Endothelial cell of umbilical vein (primary cell): Measurements from ENCODE around the gene BEX3. TPM values are rescaled to one million over a fixed set of nuclear protein-coding genes. Genes with fewer than 3 reads are reported as not detected.

ENCODE experiments used
- BruUV-seq: library from RNA; stranded (reverse); fragments of 400-500 nt; replicated peaks from 2 replicates; lab custom pipeline; 2021; lab: Mats Ljungman, UMichigan
- CTCF ChIA-PET: fragments of 300-600, 350-600 bp; sonication (Branson Sonifier 250); formaldehyde crosslinking; loops from one replicate; lab custom pipeline; 2021; ENCODE audit warnings: antibody characterized with exemption, inconsistent platforms; lab: Charles Lee
- POLR2A ChIA-PET: fragments of 300-600, 350-600 bp; sonication (Branson Sonifier 250); formaldehyde crosslinking; loops from one replicate; lab custom pipeline; 2021; ENCODE audit warnings: antibody characterized with exemption, inconsistent platforms; lab: Charles Lee
- DNase-seq: peaks from one replicate; pipeline ENCODE4 v3.0.0-alpha.2; 2011; ENCODE audit warnings: low read depth, low spot score
- FAIRE-seq: peaks from 2 replicates; lab custom pipeline; 2011; peaks lifted over from hg19 to GRCh38; lab: Jason Lieb, UNC
- H2AFZ ChIP-seq: 2 replicates; pipeline ENCODE4 v1.6.0; 2012; ENCODE audit warnings: low read depth, low read length, control low read depth, inconsistent platforms
- H3K27ac ChIP-seq: 2 replicates; pipeline ENCODE4 v1.5.1; 2011; ENCODE audit warnings: low read depth, mild to moderate bottlenecking, control low read depth, low read length, moderate library complexity; ENCODE audit not compliant: insufficient read depth
- H3K27me3 ChIP-seq, 2 experiments: 2 replicates each; pipeline versions ENCODE4 v1.6.0 to v1.6.1; 2011; ENCODE audit warnings: low read length in 2 of 2, mixed read lengths in 1 of 2; ENCODE audit not compliant: control insufficient read depth in 2 of 2, insufficient read depth in 2 of 2
- H3K36me3 ChIP-seq, 2 experiments: 2 replicates in 1 of 2; 3 replicates in 1 of 2; pipeline ENCODE4 v1.5.1; 2011; ENCODE audit warnings: low read length in 2 of 2, mild to moderate bottlenecking in 1 of 2, moderate library complexity in 1 of 2; ENCODE audit not compliant: control insufficient read depth in 2 of 2, insufficient read depth in 2 of 2; ENCODE audit errors: extremely low read depth in 1 of 2
- H3K4me1 ChIP-seq: 3 replicates; pipeline ENCODE4 v1.5.1; 2011; ENCODE audit warnings: mild to moderate bottlenecking, low read length; ENCODE audit not compliant: control insufficient read depth, insufficient read depth; ENCODE audit errors: extremely low read depth
- H3K4me2 ChIP-seq: 2 replicates; pipeline ENCODE4 v1.6.1; 2011; ENCODE audit warnings: low read length, control low read depth, mixed read lengths; ENCODE audit not compliant: insufficient read depth
- H3K4me3 ChIP-seq, 3 experiments: fragments of 200-600 bp in 1 of 3; sonication (generic), shearing (Covaris generic) in 1 of 3; replicated peaks in 1 of 3; 2 replicates each; pipeline ENCODE4 v1.5.1; 2011 to 2016; ENCODE audit warnings: control low read depth in 3 of 3, low read length in 3 of 3, mild to moderate bottlenecking in 2 of 3, inconsistent platforms in 1 of 3, low read depth in 1 of 3, moderate library complexity in 1 of 3; ENCODE audit not compliant: insufficient read depth in 1 of 3
- H3K79me2 ChIP-seq: 2 replicates; pipeline ENCODE4 v1.6.0; 2012; ENCODE audit warnings: low read length, inconsistent platforms; ENCODE audit not compliant: control insufficient read depth, insufficient read depth
- H3K9ac ChIP-seq: replicated peaks from 2 replicates; pipeline ENCODE3; 2011; ENCODE audit warnings: low read length, control low read depth; ENCODE audit not compliant: insufficient read depth; ENCODE audit errors: extremely low read depth
- H3K9me1 ChIP-seq: replicated peaks from 3 replicates; pipeline ENCODE4 v1.6.0; 2011; ENCODE audit warnings: mild to moderate bottlenecking, low read length; ENCODE audit not compliant: control insufficient read depth, insufficient read depth; ENCODE audit errors: extremely low read depth
- H3K9me3 ChIP-seq: replicated peaks from 2 replicates; pipeline ENCODE4 v1.5.1; 2012; ENCODE audit warnings: low read length, inconsistent platforms; ENCODE audit not compliant: control insufficient read depth, insufficient read depth
- H4K20me1 ChIP-seq: replicated peaks from 2 replicates; pipeline ENCODE3; 2011; ENCODE audit warnings: mild to moderate bottlenecking, low read length; ENCODE audit not compliant: control insufficient read depth, insufficient read depth; ENCODE audit errors: extremely low read depth
- EZH2 ChIP-seq: IDR thresholded peaks from 2 replicates; pipeline ENCODE4 v1.6.1; 2012; ENCODE audit warnings: borderline replicate concordance, low read depth, mild to moderate bottlenecking, moderate library complexity, low read length, inconsistent platforms; ENCODE audit not compliant: severe bottlenecking
- FOS ChIP-seq: IDR thresholded peaks from 2 replicates; pipeline ENCODE4 v1.6.1; 2011; ENCODE audit warnings: mild to moderate bottlenecking, low read length, moderate library complexity, borderline replicate concordance; ENCODE audit not compliant: insufficient read depth
- GATA2 ChIP-seq: IDR thresholded peaks from 2 replicates; pipeline ENCODE4 v1.7.0; 2011; ENCODE audit warnings: low read depth, mild to moderate bottlenecking, moderate library complexity, mixed read lengths, low read length; ENCODE audit not compliant: insufficient read length, insufficient read depth
- JUN ChIP-seq: IDR thresholded peaks from 2 replicates; pipeline ENCODE4 v1.6.1; 2011; ENCODE audit warnings: borderline replicate concordance, low read depth; ENCODE audit not compliant: insufficient read length, insufficient read depth
- MYC ChIP-seq: IDR thresholded peaks from one replicate; pipeline ENCODE4 v1.6.1; 2011; ENCODE audit warnings: mild to moderate bottlenecking, low read depth, low read length
- POLR2A ChIP-seq: IDR thresholded peaks from 2 replicates; pipeline ENCODE4 v1.6.1; 2012; ENCODE audit warnings: low read depth, mild to moderate bottlenecking, control low read depth, low read length
- POLR2AphosphoS5 ChIP-seq: IDR thresholded peaks from 2 replicates; pipeline ENCODE4 v1.6.1; 2012; ENCODE audit warnings: low read depth, mild to moderate bottlenecking, control low read depth, low read length, moderate library complexity; ENCODE audit not compliant: insufficient read depth
- dilution Hi-C: fragments of 300-500 bp; cut with MboI; formaldehyde crosslinking; loops from one replicate; pipeline ENCODE4 v1.15.0; 2019; ENCODE audit warnings: low sequenced_read_pairs; ENCODE audit not compliant: extremely low pct_ligation_motif_present
- intact Hi-C: fragments of 100-400 bp; cut with micrococcal nuclease; formaldehyde crosslinking; loops from one replicate; pipeline ENCODE4 v1.10.0; 2022
- polyA plus RNA-seq, 4 experiments: library from polyadenylated mRNA; depleted of rRNA in 3 of 4; stranded (reverse) in 3 of 4; unstranded in 1 of 4; fragments of >200 nt; gene quantifications; 2 replicates each; pipeline versions ENCODE4 v1.2.1 to v1.2.3, GENCODE V29; 2011 to 2012; ENCODE audit warnings: missing spikeins in 1 of 4
- total RNA-seq: library from RNA; stranded (reverse); gene quantifications from 2 replicates; pipeline ENCODE4 v1.2.3, GENCODE V29; 2021
- TF ChIP-seq, protein P1 (sequence below), 2 donors: IDR thresholded peaks; 1 replicate in 1 of 2; 2 replicates in 1 of 2; pipeline ENCODE4 v1.5.1; 2011; ENCODE audit warnings: low read length in 2 of 2, mild to moderate bottlenecking in 2 of 2, moderate library complexity in 2 of 2, control low read depth in 1 of 2, inconsistent platforms in 1 of 2, low read depth in 1 of 2; ENCODE audit not compliant: insufficient read depth in 1 of 2; ENCODE audit errors: extremely low read depth in 1 of 2
- TF ChIP-seq, protein P2 (sequence below): IDR thresholded peaks from 2 replicates; pipeline ENCODE4 v1.6.1; 2011; ENCODE audit not compliant: insufficient read depth, insufficient read length

BEX3 gene
- total and polyA plus RNA-seq, 2 donors (not counting 3 experiments of a cell fraction or from before 2014, with no cell fraction given) = 227 to 332 TPM

DNA sequence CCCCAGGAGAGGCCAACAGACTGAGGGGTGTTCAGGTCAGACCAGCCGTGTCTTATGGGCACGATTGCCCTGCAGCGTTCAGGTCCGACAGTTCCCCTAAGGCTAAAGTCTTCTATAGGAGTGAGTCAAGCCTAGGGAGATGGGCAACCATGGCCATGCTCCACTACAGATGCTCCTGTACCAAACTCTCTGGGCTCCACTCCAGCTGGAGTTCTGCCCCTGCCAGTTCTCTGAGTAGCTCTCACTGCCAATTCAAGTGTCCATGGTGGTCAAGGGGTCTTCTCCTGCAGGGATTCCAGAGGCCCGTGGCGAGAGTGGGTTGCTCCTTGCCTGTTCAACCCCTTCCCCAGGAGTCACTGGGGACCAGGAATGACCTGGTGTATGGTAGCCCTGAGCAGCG lies 38.2 kb downstream of the BEX3 start:
- H3K79me2 ChIP-seq = no peaks in the 10 kb centered on the region
- peaks cover 2% of the 10 kb centered on the region for H3K4me1 ChIP-seq
- no peak overlapping the region for H3K27ac ChIP-seq
- H2AFZ ChIP-seq = no peak overlapping the region
- H3K9me1 ChIP-seq = no peaks in the 10 kb centered on the region
- H4K20me1 ChIP-seq = no peaks in the 10 kb centered on the region
- intact Hi-C loops = no loop called here
- no peak for TF ChIP-seq GATA2
- H3K9me3 ChIP-seq = no peaks in the 10 kb centered on the region
- BruUV-seq = no TSS peak
- no peak overlapping the region for H3K9ac ChIP-seq
- no peaks in the 10 kb centered on the region for H3K27me3 ChIP-seq
- CTCF ChIA-PET = no interaction called here
- H3K4me2 ChIP-seq = no peak overlapping the region
- no peak overlapping the region for H3K4me3 ChIP-seq
- dilution Hi-C loops = no loop called here
- no peak for FAIRE-seq
- POLR2A ChIA-PET = no interaction called here
- no peak for DNase-seq
- no peaks in the 10 kb centered on the region for H3K36me3 ChIP-seq

DNA sequence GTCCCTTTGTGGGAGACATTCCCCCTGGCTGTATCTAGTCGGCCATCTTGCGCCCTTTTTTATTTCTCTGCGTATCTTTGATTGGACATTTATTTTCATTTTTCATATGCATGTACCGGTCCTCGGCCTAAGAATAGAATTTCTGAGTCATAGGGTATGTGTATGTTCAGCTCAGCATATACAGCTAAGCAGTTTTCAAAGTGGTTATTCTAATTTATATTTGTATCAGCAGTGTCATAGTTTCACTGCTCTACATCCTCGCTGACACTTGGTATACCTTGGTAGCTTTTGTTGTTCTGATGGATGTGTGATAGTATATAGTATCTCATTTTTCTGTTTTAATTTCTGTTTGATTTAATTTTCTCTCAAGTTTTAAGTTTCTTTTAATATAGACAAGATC lies 38.7 kb downstream of the BEX3 start:
- H3K27me3 ChIP-seq = no peaks in the 10 kb centered on the region
- no peak for TF ChIP-seq EZH2
- TF ChIP-seq POLR2AphosphoS5 = no peak
- TF ChIP-seq, protein P1, sequence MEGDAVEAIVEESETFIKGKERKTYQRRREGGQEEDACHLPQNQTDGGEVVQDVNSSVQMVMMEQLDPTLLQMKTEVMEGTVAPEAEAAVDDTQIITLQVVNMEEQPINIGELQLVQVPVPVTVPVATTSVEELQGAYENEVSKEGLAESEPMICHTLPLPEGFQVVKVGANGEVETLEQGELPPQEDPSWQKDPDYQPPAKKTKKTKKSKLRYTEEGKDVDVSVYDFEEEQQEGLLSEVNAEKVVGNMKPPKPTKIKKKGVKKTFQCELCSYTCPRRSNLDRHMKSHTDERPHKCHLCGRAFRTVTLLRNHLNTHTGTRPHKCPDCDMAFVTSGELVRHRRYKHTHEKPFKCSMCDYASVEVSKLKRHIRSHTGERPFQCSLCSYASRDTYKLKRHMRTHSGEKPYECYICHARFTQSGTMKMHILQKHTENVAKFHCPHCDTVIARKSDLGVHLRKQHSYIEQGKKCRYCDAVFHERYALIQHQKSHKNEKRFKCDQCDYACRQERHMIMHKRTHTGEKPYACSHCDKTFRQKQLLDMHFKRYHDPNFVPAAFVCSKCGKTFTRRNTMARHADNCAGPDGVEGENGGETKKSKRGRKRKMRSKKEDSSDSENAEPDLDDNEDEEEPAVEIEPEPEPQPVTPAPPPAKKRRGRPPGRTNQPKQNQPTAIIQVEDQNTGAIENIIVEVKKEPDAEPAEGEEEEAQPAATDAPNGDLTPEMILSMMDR (IDR thresholded peaks at IDR 0.05; ENCODE audit: extremely low read depth in 1 of 2, insufficient read depth in 1 of 2, low read depth in 1 of 2, low read length in 2 of 2) = no peak
- no peak for TF ChIP-seq MYC
- TF ChIP-seq, protein P2, sequence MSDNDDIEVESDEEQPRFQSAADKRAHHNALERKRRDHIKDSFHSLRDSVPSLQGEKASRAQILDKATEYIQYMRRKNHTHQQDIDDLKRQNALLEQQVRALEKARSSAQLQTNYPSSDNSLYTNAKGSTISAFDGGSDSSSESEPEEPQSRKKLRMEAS = no peak
- no peak for TF ChIP-seq FOS
- TF ChIP-seq POLR2A = no peak
- no peak for TF ChIP-seq JUN
- dilution Hi-C loops = no loop called here
- peaks cover 2% of the 10 kb centered on the region for H3K4me1 ChIP-seq
- ChIA-PET CTCF (no interaction called here), POLR2A (no interaction called here)
- FAIRE-seq = no peak
- no peak overlapping the region for H3K9ac ChIP-seq
- H3K9me1 ChIP-seq = no peaks in the 10 kb centered on the region
- BruUV-seq = no TSS peak
- no peaks in the 10 kb centered on the region for H4K20me1 ChIP-seq
- no peak overlapping the region for H2AFZ ChIP-seq
- no peaks in the 10 kb centered on the region for H3K36me3 ChIP-seq
- H3K4me3 ChIP-seq = no peak overlapping the region
- no peak overlapping the region for H3K4me2 ChIP-seq
- intact Hi-C loops = no loop called here
- no peak for DNase-seq
- H3K9me3 ChIP-seq = no peaks in the 10 kb centered on the region
- no peaks in the 10 kb centered on the region for H3K79me2 ChIP-seq
- no peak overlapping the region for H3K27ac ChIP-seq
